CD4-positive, alpha-beta T cell treated with Interferon gamma for 1 hour (primary cell): ENCODE results near the gene CTCF.
A peak's percentile ranks its signal among the peaks of the same experiment; 100 is the strongest.

Experiments
- DNase-seq: peaks from one replicate; pipeline ENCODE4 v3.0.0-alpha.2; 2020

CTCF gene

GRCh38 chr16:67666559-67667452 is 104.5 kb downstream of the CTCF start, which contains the start of the genes C16orf86 and ENKD1:
Gene C16orf86 (plus strand): TSS chr16:67666814. CDS start chr16:67666971, 157 bp downstream.
Gene ENKD1 (minus strand): TSS chr16:67666750. CDS start chr16:67666442, 308 bp downstream.
- DNase-seq, result peak; percentile 87

DNA sequence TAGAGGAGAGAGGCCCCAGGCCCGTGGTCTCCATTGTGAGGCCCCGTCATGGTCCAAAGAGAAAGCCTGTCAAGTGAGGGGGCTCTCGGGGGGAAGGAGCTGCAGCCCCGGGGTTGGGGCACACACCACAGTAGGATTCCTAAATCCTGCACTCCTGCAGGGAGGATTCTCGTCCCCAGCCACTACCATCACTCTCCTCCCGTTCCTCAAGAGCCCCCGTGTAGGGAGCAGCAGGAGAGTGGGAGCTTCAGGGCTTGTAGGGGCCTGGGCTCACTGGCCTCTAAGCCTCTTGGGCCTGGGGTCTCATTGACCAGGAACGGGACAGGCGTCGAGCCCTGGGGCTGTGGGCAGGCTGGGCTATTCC is 105.1 kb downstream of the CTCF start:
- DNase-seq, result no peak

GRCh38 chr16:67667817-67668494 is 105.6 kb downstream of the CTCF start:
- DNase-seq, result peak; percentile 88

- peak; percentile 13 for DNase-seq
These were observed 106.3 kb downstream of the CTCF start for GRCh38 chr16:67668495-67669157.

- DNase-seq, result no peak
These were observed 107.3 kb downstream of the CTCF start for GRCh38 chr16:67669499-67670101.

DNA sequence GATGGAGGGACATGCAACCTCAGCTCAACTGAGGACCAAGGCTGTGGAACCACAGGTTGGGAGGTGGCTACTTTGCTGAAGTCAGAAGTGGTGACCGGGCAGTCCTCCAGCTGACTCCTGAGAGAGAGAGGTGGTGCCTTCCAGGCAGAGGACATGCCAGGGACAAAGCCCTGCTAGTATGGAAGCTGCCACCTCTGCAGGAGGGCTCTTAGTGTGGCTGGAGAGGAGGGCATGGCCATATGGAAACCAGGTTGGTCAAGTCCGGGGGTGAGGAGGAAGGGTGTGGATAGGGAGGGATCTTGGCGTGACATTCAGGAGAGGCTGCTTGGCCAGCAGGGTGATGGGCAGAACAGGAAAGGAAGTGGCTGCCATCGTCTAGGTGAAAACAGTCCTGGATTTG is 110.0 kb downstream of the CTCF start:
- no peak for DNase-seq

- DNase-seq, result peak; percentile 59
These were observed 110.7 kb downstream of the CTCF start for GRCh38 chr16:67672739-67673662.

GRCh38 chr16:67673712-67674580 is 111.6 kb downstream of the CTCF start:
- peak; percentile 25 for DNase-seq

DNA sequence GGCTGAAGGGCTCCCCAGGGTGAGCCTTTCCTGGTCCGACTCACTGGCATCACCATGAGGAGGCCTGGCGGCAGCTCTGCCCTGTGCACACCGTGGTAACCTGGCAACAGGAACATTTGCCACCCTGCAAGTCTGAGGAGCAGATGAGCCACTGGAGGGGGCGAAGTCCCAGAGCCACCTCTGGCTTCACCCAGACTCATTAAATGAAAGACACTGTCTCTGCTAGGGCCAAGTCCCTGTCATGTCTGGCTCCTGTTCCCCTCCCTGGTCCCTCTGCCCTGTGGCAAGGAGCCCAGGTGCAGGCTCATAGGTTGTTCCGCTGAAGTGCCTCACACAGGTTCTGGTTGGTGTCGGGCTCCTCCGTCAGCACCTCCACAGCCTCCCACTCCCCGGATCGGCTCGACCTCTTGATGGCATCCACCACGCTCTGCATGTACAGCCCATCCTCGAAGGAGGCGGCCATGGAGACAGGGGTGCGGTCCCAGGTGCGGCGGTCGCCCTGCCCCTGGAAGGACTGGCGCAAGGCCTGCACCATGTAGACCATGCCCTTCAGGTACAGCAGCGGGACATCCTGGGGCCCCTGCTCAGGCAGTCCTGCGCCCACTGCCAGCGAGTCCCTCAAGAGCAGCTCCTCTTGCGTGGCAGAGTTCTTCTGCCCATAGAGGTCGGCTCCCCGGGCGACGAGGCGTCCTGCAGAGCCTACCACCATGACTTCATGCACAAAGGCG is 112.7 kb downstream of the CTCF start:
- no peak for DNase-seq

- no peak for DNase-seq
These were observed 113.2 kb downstream of the CTCF start for GRCh38 chr16:67675579-67675935.

GRCh38 chr16:67675999-67676398 is 113.7 kb downstream of the CTCF start:
- DNase-seq, result no peak

GRCh38 chr16:67676516-67676915 is 114.2 kb downstream of the CTCF start:
- DNase-seq, result no peak

- no peak for DNase-seq
These were observed 114.6 kb downstream of the CTCF start for GRCh38 chr16:67676939-67677338.

GRCh38 chr16:67677712-67678111 is 115.4 kb downstream of the CTCF start:
- DNase-seq, result no peak

DNA sequence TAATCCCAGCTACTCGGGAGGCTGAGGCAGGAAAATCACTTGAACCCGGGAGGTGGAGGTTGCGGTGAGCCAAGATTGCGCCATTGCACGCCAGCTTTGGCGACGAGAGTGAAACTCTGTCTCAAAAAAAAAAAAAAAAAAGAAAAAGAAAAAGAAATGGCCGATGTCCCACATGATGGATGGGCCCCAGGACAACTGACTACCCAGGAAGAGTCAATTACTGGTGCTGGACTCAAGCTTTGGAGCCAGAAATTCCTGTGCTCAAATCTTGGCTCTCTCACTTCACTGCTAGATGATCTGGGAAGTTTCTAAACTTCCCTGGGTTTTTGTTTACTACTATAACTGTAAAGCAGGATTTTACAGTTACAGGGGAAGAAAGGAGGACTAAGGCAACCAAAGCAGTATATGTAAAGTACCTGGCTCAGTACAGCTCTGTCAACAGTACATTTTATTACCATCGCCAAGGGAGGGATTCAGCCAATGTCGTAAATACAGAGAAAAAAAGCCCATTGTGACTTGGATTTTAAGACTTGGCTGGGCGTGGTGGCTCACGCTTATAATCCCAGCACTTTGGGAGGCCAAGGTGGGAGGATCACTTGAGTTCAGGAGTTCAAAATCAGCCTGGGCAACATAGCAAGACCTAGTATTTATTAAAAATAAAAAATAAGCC is 116.2 kb downstream of the CTCF start:
- DNase-seq, result no peak

DNA sequence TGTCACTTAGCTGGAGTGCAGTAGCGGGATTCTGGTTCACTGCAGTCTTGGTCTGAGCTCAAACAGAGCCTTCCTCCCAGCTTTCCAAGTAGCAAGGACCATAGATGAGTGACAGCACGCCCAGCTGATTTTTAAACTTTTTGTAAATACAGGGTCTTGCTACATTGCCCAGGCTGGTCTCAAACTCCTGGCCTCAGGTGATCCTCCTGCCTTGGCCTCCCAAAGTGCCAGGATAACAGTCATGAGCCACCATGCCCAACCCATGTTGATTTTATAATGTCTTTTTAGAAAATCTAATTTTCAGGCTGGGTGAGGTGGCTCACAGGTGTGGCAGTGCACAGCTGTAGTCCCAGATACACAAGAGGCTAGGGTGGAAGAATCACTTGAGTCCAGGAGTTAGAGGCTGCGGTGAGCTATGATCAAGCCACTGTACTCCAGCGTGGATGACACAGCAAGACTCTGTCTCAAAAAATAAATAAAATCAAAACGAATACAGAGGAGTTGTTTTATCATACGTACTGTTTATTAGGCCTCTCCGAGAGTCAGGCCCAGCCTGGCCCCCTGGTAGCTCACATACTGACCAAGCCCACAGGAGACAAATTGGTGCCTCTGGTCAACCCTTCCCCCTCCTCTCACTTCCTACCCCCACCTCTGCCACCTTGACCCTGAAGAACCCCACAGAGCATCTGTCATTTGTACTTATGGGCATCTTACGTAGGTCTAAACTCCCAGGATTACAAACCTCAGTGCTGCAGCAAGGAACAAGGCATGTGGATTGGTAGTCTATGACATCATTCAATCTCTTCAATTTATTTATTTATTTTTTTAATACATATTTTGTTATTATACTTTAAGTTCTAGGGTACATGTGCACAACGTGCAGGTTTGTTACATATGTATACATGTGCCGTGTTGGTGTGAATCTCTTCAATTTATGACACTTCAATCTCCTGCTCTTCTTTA is 117.9 kb downstream of the CTCF start:
- no peak for DNase-seq

DNA sequence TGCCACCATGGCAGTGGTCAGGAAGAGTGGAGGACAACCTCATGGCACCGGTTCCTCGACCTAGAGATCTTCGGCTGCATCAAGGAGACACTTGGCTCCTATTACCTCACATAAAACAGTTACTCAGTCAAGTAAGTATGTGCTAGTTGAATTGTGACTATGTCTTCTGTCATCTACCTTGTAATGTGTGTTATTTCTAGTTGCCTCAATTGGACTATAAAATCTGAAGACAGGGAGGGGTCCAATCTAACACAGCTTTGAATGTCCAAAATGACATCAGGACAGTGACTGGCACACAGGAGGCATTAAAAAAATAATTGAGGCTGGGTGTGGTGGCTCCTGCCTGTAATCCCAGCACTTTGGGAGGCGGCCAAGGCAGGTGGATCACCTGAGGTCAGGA is 121.4 kb downstream of the CTCF start:
- DNase-seq, result no peak

DNA sequence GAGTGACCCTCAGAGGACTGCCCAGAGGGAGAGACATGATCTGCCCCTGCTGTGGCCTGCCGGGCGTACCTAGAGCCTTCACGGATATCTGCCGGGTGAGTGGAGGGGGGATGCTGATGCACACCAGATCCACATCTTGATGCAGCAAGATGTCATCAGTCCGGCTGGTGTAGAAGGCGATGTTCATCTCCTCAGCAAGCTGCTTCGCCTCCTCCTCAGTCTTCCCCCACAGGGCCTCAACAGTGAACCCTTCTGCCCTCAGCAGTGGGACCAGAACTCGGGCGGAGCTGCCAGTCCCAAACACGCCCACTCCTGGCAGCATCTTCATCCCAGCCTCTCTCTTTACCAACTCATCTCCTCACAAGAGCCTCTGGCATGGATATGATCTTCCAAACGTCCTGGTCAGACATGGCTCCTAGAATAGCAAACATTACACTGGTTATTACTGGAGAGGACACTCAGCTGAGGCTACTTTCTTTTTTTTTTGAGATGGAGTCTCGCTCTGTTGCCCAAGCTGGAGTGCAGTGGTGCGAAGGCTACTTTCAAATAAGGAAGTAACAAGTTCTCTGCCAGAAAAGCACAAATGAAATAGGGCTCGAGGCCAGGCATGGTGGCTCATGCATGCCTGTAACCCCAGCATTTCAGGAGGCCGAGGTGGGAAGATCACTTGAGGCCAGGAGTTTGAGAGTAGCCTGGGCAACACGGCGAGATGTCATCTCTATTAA is 123.2 kb downstream of the CTCF start:
- no peak for DNase-seq
